GM06990 (cell line): ENCODE data around the gene STARD13.

Source experiments
- DNase-seq: peaks from one replicate; pipeline ENCODE4 v3.0.0-alpha.2; 2011; ENCODE audit not compliant: insufficient read length; ENCODE audit errors: extremely low read depth
- H3K27me3 ChIP-seq: replicated peaks from 2 replicates; pipeline ENCODE4 v1.6.0; 2011; ENCODE audit warnings: low read length; ENCODE audit not compliant: control insufficient read depth, insufficient read depth
- H3K36me3 ChIP-seq: 2 replicates; pipeline ENCODE4 v1.5.1; 2011; ENCODE audit warnings: low read length; ENCODE audit not compliant: control insufficient read depth, insufficient read depth
- H3K4me3 ChIP-seq: replicated peaks from 2 replicates; pipeline ENCODE4 v1.5.1; 2011; ENCODE audit warnings: low read depth, mild to moderate bottlenecking, control low read depth, low read length
- CTCF ChIP-seq: IDR thresholded peaks from 2 replicates; pipeline ENCODE4 v1.5.1; 2011; ENCODE audit warnings: low read length, control low read depth, mild to moderate bottlenecking, inconsistent platforms; ENCODE audit not compliant: insufficient read depth, poor library complexity, severe bottlenecking

Gene STARD13

GRCh38 chr13:33272531-33273124 lies 12.9 kb downstream of the STARD13 start:
- no peaks in the 10 kb centered on the region for H3K36me3 ChIP-seq
- H3K4me3 ChIP-seq = no peak overlapping the region
- TF ChIP-seq CTCF = no peak
- DNase-seq = no peak
- H3K27me3 ChIP-seq = no peaks in the 10 kb centered on the region

GRCh38 chr13:33271759-33272158 lies 13.8 kb downstream of the STARD13 start:
- no peaks in the 10 kb centered on the region for H3K36me3 ChIP-seq
- TF ChIP-seq CTCF = no peak
- no peaks in the 10 kb centered on the region for H3K27me3 ChIP-seq
- DNase-seq = no peak
- no peak overlapping the region for H3K4me3 ChIP-seq

- TF ChIP-seq CTCF = no peak
- no peak for DNase-seq
- no peak overlapping the region for H3K4me3 ChIP-seq
- H3K36me3 ChIP-seq = no peaks in the 10 kb centered on the region
- no peaks in the 10 kb centered on the region for H3K27me3 ChIP-seq
These were observed 14.5 kb downstream of the STARD13 start for GRCh38 chr13:33270895-33271538.

- Histone ChIP-seq H3K36me3 (no peaks in the 10 kb centered on the region), H3K27me3 (no peaks in the 10 kb centered on the region), H3K4me3 (no peak overlapping the region)
- no peak for TF ChIP-seq CTCF
- DNase-seq = no peak
These were observed 19.9 kb downstream of the STARD13 start for GRCh38 chr13:33265607-33266006.

- no peak for DNase-seq
- Histone ChIP-seq H3K4me3 (no peak overlapping the region), H3K36me3 (no peaks in the 10 kb centered on the region), H3K27me3 (no peaks in the 10 kb centered on the region)
- TF ChIP-seq CTCF = no peak
These were observed 20.4 kb downstream of the STARD13 start for GRCh38 chr13:33265133-33265532.
